ENCODE results near the gene CASZ1.

- TF ChIP-seq CTCF (IDR thresholded peaks at IDR 0.05) (no peak), POLR2A (IDR thresholded peaks at IDR 0.05) (no peak)
Observed at GRCh38 chr1:10835822-10836421, 39.5 kb upstream of the CASZ1 start.

Measured in esophagus squamous epithelium (tissue), 4 donors.